HepG2 (cell line): ENCODE data around the gene MDFI. TPM values are rescaled to one million over a fixed set of nuclear protein-coding genes. Genes with fewer than 3 reads are reported as not detected.

Experiments
- ATAC-seq: fragments of 200-7000 bp; cut with Tn5 transposase; 3 replicates; pipeline ENCODE4 v1.9.1; 2020; ENCODE audit warnings: mild to moderate bottlenecking, moderate library complexity
- BruUV-seq: library from RNA; stranded (reverse); fragments of 400-500 nt; replicated peaks from 2 replicates; lab custom pipeline; 2021; lab: Mats Ljungman, UMichigan
- CTCF ChIA-PET: fragments of 300-600 bp; formaldehyde crosslinking; extraction: SDS; loops from one replicate; lab custom pipeline; 2021; ENCODE audit warnings: low total read pairs, inconsistent platforms, low intra/inter-chr PET ratio; lab: Yijun Ruan, JAX
- POLR2A ChIA-PET: fragments of 350-600 bp; sonication (Branson Sonifier 250); formaldehyde crosslinking; loops from one replicate; lab custom pipeline; 2020; ENCODE audit warnings: antibody characterized with exemption, inconsistent platforms; lab: Yijun Ruan, JAX
- DNase-seq: peaks from one replicate; pipeline ENCODE4 v3.0.0-alpha.2; 2015; ENCODE audit warnings: low spot score
- FAIRE-seq: peaks from 3 replicates; lab custom pipeline; 2011; peaks lifted over from hg19 to GRCh38; lab: Jason Lieb, UNC
- H2AFZ ChIP-seq: one replicate; pipeline ENCODE4 v1.6.1; 2011; ENCODE audit warnings: low read length, inconsistent platforms
- H3K27ac ChIP-seq: fragments of 300-600 bp; 3 replicates; pipeline ENCODE4 v1.8.0; 2011; ENCODE audit warnings: mixed run types, mild to moderate bottlenecking, mixed read lengths, low read length, inconsistent platforms; ENCODE audit not compliant: insufficient read depth; ENCODE audit errors: extremely low read length
- H3K27me3 ChIP-seq, 2 experiments: fragments of 200-600 bp in 1 of 2; 2 replicates in 1 of 2; 3 replicates in 1 of 2; pipeline versions ENCODE4 v1.6.0 to v1.8.0; 2011; ENCODE audit warnings: low read length in 2 of 2, mild to moderate bottlenecking in 2 of 2, moderate library complexity in 2 of 2, inconsistent platforms in 1 of 2; ENCODE audit not compliant: insufficient read depth in 2 of 2, control insufficient read depth in 1 of 2
- H3K36me3 ChIP-seq, 2 experiments: fragments of 200-600 bp in 1 of 2; replicated peaks in 1 of 2; 2 replicates in 1 of 2; 3 replicates in 1 of 2; pipeline versions ENCODE4 v1.5.1 to v1.8.0; 2011; ENCODE audit warnings: low read length in 2 of 2, inconsistent platforms in 1 of 2; ENCODE audit not compliant: insufficient read depth in 2 of 2, control insufficient read depth in 1 of 2
- H3K4me1 ChIP-seq: 2 replicates; pipeline ENCODE4 v1.5.1; 2012; ENCODE audit warnings: low read length, inconsistent platforms; ENCODE audit not compliant: insufficient read depth
- H3K4me2 ChIP-seq: 2 replicates; pipeline ENCODE4 v1.6.0; 2011; ENCODE audit warnings: low read depth, low read length, inconsistent platforms
- H3K4me3 ChIP-seq, 3 experiments: fragments of 200-600 bp in 1 of 3; sonication (generic), shearing (Covaris generic) in 1 of 3; replicated peaks in 1 of 3; 2 replicates each; pipeline ENCODE4 v1.5.1; 2011 to 2016; ENCODE audit warnings: low read length in 3 of 3, inconsistent platforms in 2 of 3, low read depth in 2 of 3, mild to moderate bottlenecking in 2 of 3, control low read depth in 1 of 3, mixed read lengths in 1 of 3; ENCODE audit not compliant: insufficient read depth in 1 of 3
- H3K79me2 ChIP-seq: one replicate; pipeline ENCODE4 v1.6.1; 2011; ENCODE audit warnings: low read length, inconsistent platforms; ENCODE audit not compliant: insufficient read depth
- H3K9ac ChIP-seq: 2 replicates; pipeline ENCODE4 v1.6.0; 2011; ENCODE audit warnings: mild to moderate bottlenecking, low read depth, low read length, inconsistent platforms; ENCODE audit not compliant: insufficient read depth
- H3K9me3 ChIP-seq: 2 replicates; pipeline ENCODE4 v1.5.1; 2012; ENCODE audit warnings: mild to moderate bottlenecking, low read length
- H4K20me1 ChIP-seq: 2 replicates; pipeline ENCODE4 v1.6.0; 2011; ENCODE audit warnings: inconsistent platforms, mild to moderate bottlenecking, low read length, moderate library complexity; ENCODE audit not compliant: insufficient read depth
- HNRNPL ChIP-seq: fragments of 200-400 bp; formaldehyde crosslinking; IDR thresholded peaks from 2 replicates; pipeline ENCODE4 v1.6.1; 2017; ENCODE audit warnings: mild to moderate bottlenecking, low read depth, low read length
- MAZ ChIP-seq, 2 experiments: sonication (generic) in 1 of 2; formaldehyde crosslinking in 1 of 2; IDR thresholded peaks; 2 replicates each; pipeline versions ENCODE4 v1.5.0 to v1.6.1; 2012 to 2020; ENCODE audit warnings: low read depth in 2 of 2, mild to moderate bottlenecking in 2 of 2, borderline replicate concordance in 1 of 2, improper control_type of control experiment in 1 of 2, low read length in 1 of 2, missing genetic modification reagents in 1 of 2, moderate library complexity in 1 of 2
- MNT ChIP-seq: fragments of 450-650 bp; IDR thresholded peaks from 2 replicates; pipeline ENCODE4 v1.6.1; 2016
- POLR2A ChIP-seq, 2 experiments: IDR thresholded peaks; 2 replicates each; pipeline ENCODE4 v1.6.1; 2011; ENCODE audit warnings: low read depth in 2 of 2, low read length in 2 of 2, mild to moderate bottlenecking in 1 of 2, moderate library complexity in 1 of 2; ENCODE audit not compliant: insufficient read depth in 1 of 2
- POLR2AphosphoS2 ChIP-seq: IDR thresholded peaks from 2 replicates; pipeline ENCODE4 v1.6.1; 2011; ENCODE audit warnings: low read depth, low read length, improper control_type of control experiment
- POLR2AphosphoS5 ChIP-seq: IDR thresholded peaks from 2 replicates; pipeline ENCODE4 v1.6.1; 2012; ENCODE audit warnings: low read depth, low read length
- RBM39 ChIP-seq: fragments of 200-400 bp; formaldehyde crosslinking; IDR thresholded peaks from one replicate; pipeline ENCODE4 v1.6.1; 2018; ENCODE audit warnings: antibody characterized with exemption, mild to moderate bottlenecking, low read depth, low read length; ENCODE audit not compliant: poor library complexity, severe bottlenecking
- SRSF1 ChIP-seq: fragments of 200-400 bp; formaldehyde crosslinking; optimal IDR thresholded peaks from 2 replicates; pipeline ENCODE3; 2017; ENCODE audit warnings: mild to moderate bottlenecking, low read depth, low read length, moderate library complexity
- SSRP1 ChIP-seq: IDR thresholded peaks from 2 replicates; pipeline ENCODE4 v1.6.1; 2016; ENCODE audit warnings: control low read depth
- ZBTB42 ChIP-seq: sonication (generic); formaldehyde crosslinking; IDR thresholded peaks from 2 replicates; pipeline ENCODE4 v1.5.0; 2020; ENCODE audit warnings: mild to moderate bottlenecking, missing genetic modification reagents
- ZNF34 ChIP-seq: sonication (generic); formaldehyde crosslinking; IDR thresholded peaks from 2 replicates; pipeline ENCODE4 v1.4.0; 2020; ENCODE audit warnings: mild to moderate bottlenecking, missing genetic modification reagents, borderline replicate concordance
- ZNF430 ChIP-seq: sonication (generic); formaldehyde crosslinking; IDR thresholded peaks from 2 replicates; pipeline ENCODE4 v1.9.0; 2021; ENCODE audit warnings: mild to moderate bottlenecking, missing genetic modification reagents
- ZNF563 ChIP-seq: sonication (generic); formaldehyde crosslinking; IDR thresholded peaks from 2 replicates; pipeline ENCODE4 v1.8.0; 2022; ENCODE audit warnings: mild to moderate bottlenecking, moderate library complexity, missing genetic modification reagents
- ZNF687 ChIP-seq: sonication (generic); formaldehyde crosslinking; IDR thresholded peaks from 2 replicates; pipeline ENCODE4 v1.5.1; 2020; ENCODE audit warnings: mild to moderate bottlenecking, missing genetic modification reagents, moderate library complexity
- ZNF713 ChIP-seq: sonication (generic); formaldehyde crosslinking; IDR thresholded peaks from 2 replicates; pipeline ENCODE4 v1.4.0; 2020; ENCODE audit warnings: mild to moderate bottlenecking, missing genetic modification reagents
- ZNF720 ChIP-seq: sonication (generic); formaldehyde crosslinking; IDR thresholded peaks from 2 replicates; pipeline ENCODE4 v1.4.0; 2020; ENCODE audit warnings: missing genetic modification reagents
- ZNF788 ChIP-seq: sonication (generic); formaldehyde crosslinking; IDR thresholded peaks from 2 replicates; pipeline ENCODE4 v1.5.0; 2020; ENCODE audit warnings: mild to moderate bottlenecking, missing genetic modification reagents, borderline replicate concordance
- ZNF883 ChIP-seq: sonication (generic); formaldehyde crosslinking; IDR thresholded peaks from 2 replicates; pipeline ENCODE4 v1.5.1; 2020; ENCODE audit warnings: mild to moderate bottlenecking, missing genetic modification reagents; ENCODE audit errors: not compliant biosample characterization
- WGBS: methylation state at CpG from one replicate; pipeline ENCODE4 v1.1.6; 2017; ENCODE audit warnings: low lambda C conversion rate; 5-methylcytosine and 5-hydroxymethylcytosine counted together
- in situ Hi-C: cut with HindIII; loops from 2 replicates; pipeline ENCODE4 v1.10.0; 2017; ENCODE audit warnings: low pct_unique_long_range_greater_than_20kb; ENCODE audit not compliant: extremely low pct_ligation_motif_present
- intact Hi-C: fragments of 100-400 bp; cut with micrococcal nuclease; formaldehyde crosslinking; loops from one replicate; pipeline ENCODE4 v1.10.0; 2022; ENCODE audit not compliant: unreplicated experiment
- polyA plus RNA-seq, 8 experiments: library from polyadenylated mRNA; depleted of rRNA in 3 of 8; stranded (reverse) in 7 of 8; unstranded in 1 of 8; fragments of >200 nt; fragmentation: Illumina TruSeq in 4 of 8; extraction: Trizol in 4 of 8; gene quantifications; 2 replicates each; pipeline versions ENCODE4 v1.2.1 to v1.2.3, GENCODE V29; 2011 to 2016; ENCODE audit warnings: low read depth in 4 of 8, missing spikeins in 1 of 8, mixed read lengths in 1 of 8; ENCODE audit not compliant: insufficient read depth in 1 of 8
- total RNA-seq, 5 experiments: library from RNA; depleted of rRNA; stranded (reverse); fragments of >200 nt; fragmentation: Illumina TruSeq; extraction: Trizol; gene quantifications; 2 replicates each; pipeline ENCODE4 v1.2.3, GENCODE V29; 2016; ENCODE audit warnings: low read depth in 1 of 5

MDFI gene
- total and polyA plus RNA-seq, 2 of the 13 experiments (the other 11 are each of a cell fraction or from before 2014, with no cell fraction given), result 0.28 TPM; not detected in 1

DNA sequence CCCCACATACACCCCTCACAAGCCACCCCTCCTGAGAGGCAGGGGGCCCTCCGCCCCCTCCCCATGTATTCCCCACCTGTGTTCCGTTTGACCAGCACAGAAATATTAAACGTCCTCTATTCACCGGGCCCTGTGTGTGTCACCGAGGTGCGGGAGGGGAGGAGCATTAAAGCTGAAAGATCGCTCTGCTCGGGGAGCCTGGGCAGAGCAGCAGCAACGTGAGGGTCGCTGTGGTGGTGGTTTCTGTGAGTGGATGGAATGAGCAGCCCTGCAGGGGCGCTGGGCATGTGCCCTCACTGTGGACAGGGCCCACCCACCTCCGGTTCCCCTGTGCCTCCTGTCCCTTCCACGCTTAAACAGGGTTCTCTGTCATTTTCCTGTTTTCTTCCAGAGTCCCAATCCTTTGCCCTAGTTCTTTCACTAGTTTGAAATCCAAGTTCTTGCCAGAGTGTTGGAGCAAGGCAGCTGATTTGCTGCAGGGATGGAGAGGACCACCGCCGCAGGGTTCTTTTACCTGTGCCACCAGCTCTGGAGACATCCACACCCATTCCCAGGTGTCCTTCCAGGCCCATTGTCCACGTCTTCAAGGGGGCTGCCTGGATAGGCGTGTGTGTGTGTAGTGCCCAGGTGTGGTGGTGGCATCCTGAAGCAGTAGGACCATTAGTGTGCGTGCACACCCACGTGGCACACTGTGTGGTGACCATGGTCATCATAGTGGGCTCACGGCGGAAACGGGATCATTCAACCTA, 37.6 kb upstream of the MDFI start:
- Histone ChIP-seq H3K4me1 (peaks cover 7% of the 10 kb centered on the region), H3K79me2 (no peaks in the 10 kb centered on the region), H3K9me3 (no peaks in the 10 kb centered on the region), H2AFZ (no peak overlapping the region), H3K36me3 (peaks cover 23 to 32% of the 10 kb centered on the region in 2 experiments), H3K4me3 (no peak overlapping the region), H3K4me2 (no peak overlapping the region), H4K20me1 (peaks cover 3% of the 10 kb centered on the region; the same call in 1 of the 2 replicates), H3K9ac (no peak overlapping the region), H3K27ac (no peak overlapping the region), H3K27me3 (peaks cover under 1 to 6% of the 10 kb centered on the region in 2 experiments; a peak in 3 of 5 replicates)
- ChIA-PET CTCF (interaction anchor here (1.0 to 6.3 kb wide), 5 partner anchors 8 to 232 kb away, joined by 3 to 113 read pairs (median 7); no protein-coding TSS in a partner anchor), POLR2A (no interaction called here)
- intact Hi-C loops (loop anchor here (1.0 to 5.0 kb wide), 2 partner anchors 177 to 231 kb away; partner anchors contain the start of gene FRS3), in situ Hi-C loops (loop anchor here (5.0 kb wide), 1 partner anchor 82 kb away; no protein-coding TSS in a partner anchor)
- no TSS peak for BruUV-seq
- WGBS, result 77% methylated on average over 22 of the region's 22 CpGs
- FAIRE-seq (no peak), DNase-seq (no peak), ATAC-seq (no peak)
- TF ChIP-seq POLR2A (IDR thresholded peaks at IDR 0.05; ENCODE audit: insufficient read depth in 1 of 2, low read depth in 2 of 2, low read length in 2 of 2), result peak in 1 of 2 experiments; percentile 13; a peak in 2 of 4 replicates
- peak; percentile 76 for TF ChIP-seq SSRP1 (CRISPR knock-in tag)
- TF ChIP-seq ZNF883 (CRISPR knock-in tag), result peak; percentile 22
- TF ChIP-seq SRSF1, result peak; percentile 81
- no peak for TF ChIP-seq MNT
- 0 out of 2 replicates have a peak, but pooled peaks have one; percentile 28 for TF ChIP-seq HNRNPL
- peak; percentile 17; the same call in 1 of the 2 replicates for TF ChIP-seq ZNF687 (CRISPR knock-in tag)
- TF ChIP-seq POLR2AphosphoS2, result peak; percentile 31; the same call in 1 of the 2 replicates
- peak; percentile 42; the same call in 1 of the 2 replicates for TF ChIP-seq ZNF788
- TF ChIP-seq ZBTB42, result 0 out of 2 replicates have a peak, but pooled peaks have one; percentile 26
- TF ChIP-seq ZNF34 (CRISPR knock-in tag), result no peak
- 0 out of 2 replicates have a peak, but pooled peaks have one; percentile 20 for TF ChIP-seq POLR2AphosphoS5
- TF ChIP-seq ZNF430 (CRISPR knock-in tag), result no peak
- TF ChIP-seq ZNF713 (CRISPR knock-in tag), result no peak
- no peak for TF ChIP-seq MAZ (IDR thresholded peaks at IDR 0.05; ENCODE audit: borderline replicate concordance, low read depth, low read length)
- 0 out of 2 replicates have a peak, but pooled peaks have one; percentile 36 for TF ChIP-seq MAZ (CRISPR knock-in tag; IDR thresholded peaks at IDR 0.05; ENCODE audit: low read depth)
- peak; percentile 47 for TF ChIP-seq RBM39
- 0 out of 2 replicates have a peak, but pooled peaks have one; percentile 37 for TF ChIP-seq ZNF720
- TF ChIP-seq ZNF563 (CRISPR knock-in tag), result 0 out of 2 replicates have a peak, but pooled peaks have one; percentile 30
